Tibial artery (tissue), 4 donors: ENCODE results near the gene EXD3.

Experiments used
- DNase-seq, 2 donors: peaks; one replicate each; pipeline ENCODE4 v3.0.0-alpha.2; 2019
- H3K27ac ChIP-seq, 2 donors: fragments of 200-600 bp; sonication (generic) in 1 of 2; 1 replicate in 1 of 2; 2 replicates in 1 of 2; pipeline ENCODE4 v1.5.1; 2018 to 2019; ENCODE audit warnings: mild to moderate bottlenecking in 1 of 2
- H3K27me3 ChIP-seq, 2 donors: fragments of 200-600 bp; sonication (generic) in 1 of 2; one replicate each; pipeline versions ENCODE4 v1.5.1 to v1.6.0; 2016 to 2019
- H3K36me3 ChIP-seq, 3 donors: fragments of 200-600 bp; sonication (generic) in 2 of 3; one replicate each; pipeline ENCODE4 v1.5.1; 2016 to 2019; ENCODE audit warnings: mild to moderate bottlenecking in 2 of 3
- H3K4me1 ChIP-seq, 4 donors: fragments of 200-600 bp; sonication (generic) in 2 of 4; 1 replicate in 3 of 4; 2 replicates in 1 of 4; pipeline ENCODE4 v1.5.1; 2016 to 2019
- H3K4me3 ChIP-seq, 2 donors: fragments of 200-600 bp; sonication (generic) in 1 of 2; 1 replicate in 1 of 2; 2 replicates in 1 of 2; pipeline ENCODE4 v1.5.1; 2018 to 2019; ENCODE audit warnings: mild to moderate bottlenecking in 2 of 2
- H3K9me3 ChIP-seq, 3 donors: fragments of 200-600 bp; sonication (generic) in 1 of 3; one replicate each; pipeline ENCODE4 v1.5.1; 2016 to 2019
- intact Hi-C: fragments of 100-400 bp; cut with DNase I; formaldehyde crosslinking; loops from one replicate; pipeline ENCODE4 v1.15.0; 2023; ENCODE audit warnings: low total_unique reads
- TF ChIP-seq, protein P1 (sequence below), 2 experiments: fragments of 200-600 bp in 1 of 2; fragments of 450-650 bp in 1 of 2; IDR thresholded peaks; one replicate each; pipeline ENCODE4 v1.5.1; 2017 to 2019; ENCODE audit warnings: antibody characterized with exemption in 2 of 2, mild to moderate bottlenecking in 1 of 2, moderate library complexity in 1 of 2

The EXD3 gene

GRCh38 chr9:137266585-137267453, 156.1 kb downstream of the EXD3 start:
- intact Hi-C loops: no loop called here
- Histone ChIP-seq H3K36me3 (peaks cover 23 to 86% (median 55%) of the 10 kb centered on the region in 3 donors), H3K9me3 (no peaks in the 10 kb centered on the region), H3K27me3 (peaks cover 0 to under 1% of the 10 kb centered on the region in 2 donors), H3K4me1 (peaks cover 5 to 30% (median 24%) of the 10 kb centered on the region in 4 donors), H3K4me3 (no peak overlapping the region), H3K27ac (no peak overlapping the region)
- no peak for DNase-seq
- TF ChIP-seq, protein P1, sequence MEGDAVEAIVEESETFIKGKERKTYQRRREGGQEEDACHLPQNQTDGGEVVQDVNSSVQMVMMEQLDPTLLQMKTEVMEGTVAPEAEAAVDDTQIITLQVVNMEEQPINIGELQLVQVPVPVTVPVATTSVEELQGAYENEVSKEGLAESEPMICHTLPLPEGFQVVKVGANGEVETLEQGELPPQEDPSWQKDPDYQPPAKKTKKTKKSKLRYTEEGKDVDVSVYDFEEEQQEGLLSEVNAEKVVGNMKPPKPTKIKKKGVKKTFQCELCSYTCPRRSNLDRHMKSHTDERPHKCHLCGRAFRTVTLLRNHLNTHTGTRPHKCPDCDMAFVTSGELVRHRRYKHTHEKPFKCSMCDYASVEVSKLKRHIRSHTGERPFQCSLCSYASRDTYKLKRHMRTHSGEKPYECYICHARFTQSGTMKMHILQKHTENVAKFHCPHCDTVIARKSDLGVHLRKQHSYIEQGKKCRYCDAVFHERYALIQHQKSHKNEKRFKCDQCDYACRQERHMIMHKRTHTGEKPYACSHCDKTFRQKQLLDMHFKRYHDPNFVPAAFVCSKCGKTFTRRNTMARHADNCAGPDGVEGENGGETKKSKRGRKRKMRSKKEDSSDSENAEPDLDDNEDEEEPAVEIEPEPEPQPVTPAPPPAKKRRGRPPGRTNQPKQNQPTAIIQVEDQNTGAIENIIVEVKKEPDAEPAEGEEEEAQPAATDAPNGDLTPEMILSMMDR (IDR thresholded peaks at IDR 0.05): no peak

DNA sequence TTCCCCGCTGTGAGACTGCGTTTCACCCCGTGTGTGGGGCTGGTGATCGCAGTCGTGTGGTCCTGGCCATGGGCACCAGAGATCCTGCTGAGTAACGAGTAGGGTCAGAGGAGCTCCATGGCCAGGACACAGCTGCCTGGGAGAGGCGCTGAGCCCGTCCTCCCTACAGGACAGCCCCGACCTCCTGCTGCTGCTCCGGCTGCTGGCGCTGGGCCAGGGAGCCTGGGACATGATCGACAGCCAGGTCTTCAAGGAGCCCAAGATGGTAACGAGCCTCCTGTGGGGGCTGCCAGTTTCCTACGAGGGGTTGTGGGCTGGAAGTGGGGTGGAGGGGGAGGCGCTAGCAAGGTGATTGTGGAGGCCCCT, 156.8 kb downstream of the EXD3 start:
- intact Hi-C loops: no loop called here
- Histone ChIP-seq H3K4me3 (no peak overlapping the region), H3K27ac (no peak overlapping the region), H3K4me1 (peaks cover 5 to 30% (median 22%) of the 10 kb centered on the region in 4 donors), H3K9me3 (no peaks in the 10 kb centered on the region), H3K36me3 (peaks cover 20 to 79% (median 53%) of the 10 kb centered on the region in 3 donors), H3K27me3 (no peaks in the 10 kb centered on the region)
- DNase-seq: no peak
- TF ChIP-seq, protein P1 (IDR thresholded peaks at IDR 0.05): no peak

GRCh38 chr9:137265496-137266161, 157.3 kb downstream of the EXD3 start:
- H3K27me3 ChIP-seq: no peaks in the 10 kb centered on the region
- no peak overlapping the region for H3K4me3 ChIP-seq
- H3K27ac ChIP-seq: no peak overlapping the region
- no peak for DNase-seq
- no peaks in the 10 kb centered on the region for H3K9me3 ChIP-seq
- intact Hi-C loops: no loop called here
- peaks cover 20 to 74% (median 53%) of the 10 kb centered on the region in 3 donors for H3K36me3 ChIP-seq
- TF ChIP-seq, protein P1 (IDR thresholded peaks at IDR 0.05): no peak
- peaks cover 5 to 30% (median 20%) of the 10 kb centered on the region in 4 donors for H3K4me1 ChIP-seq

DNA sequence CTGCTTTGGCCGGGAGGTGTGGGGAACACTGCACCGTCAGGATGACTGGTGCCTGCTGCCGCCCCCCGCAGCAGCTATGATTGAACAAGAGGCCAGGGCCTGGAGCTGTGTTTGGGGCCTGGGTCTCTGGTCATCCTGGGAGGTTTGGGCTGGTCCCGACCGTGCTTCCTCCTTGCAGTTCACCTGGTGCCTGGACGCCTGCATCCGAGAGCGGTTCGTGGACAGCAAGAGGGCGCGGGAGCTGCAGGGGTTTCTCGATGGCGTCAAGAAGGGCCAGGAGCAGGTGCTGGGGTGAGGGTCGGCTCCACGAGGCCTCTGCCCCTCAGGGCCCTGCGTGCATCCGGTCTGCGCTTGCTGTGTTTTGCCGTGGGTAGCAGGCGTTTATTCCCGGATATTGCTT, 158.9 kb downstream of the EXD3 start:
- DNase-seq: no peak
- Histone ChIP-seq H3K27ac (no peak overlapping the region), H3K4me1 (peaks cover 5 to 14% (median 11%) of the 10 kb centered on the region in 4 donors), H3K4me3 (no peak overlapping the region), H3K27me3 (no peaks in the 10 kb centered on the region), H3K36me3 (peaks cover 24 to 63% (median 55%) of the 10 kb centered on the region in 3 donors), H3K9me3 (no peaks in the 10 kb centered on the region)
- intact Hi-C loops: no loop called here
- TF ChIP-seq, protein P1 (IDR thresholded peaks at IDR 0.05): no peak

- DNase-seq: no peak
- H3K9me3 ChIP-seq: no peaks in the 10 kb centered on the region
- H3K36me3 ChIP-seq: peaks cover 30 to 65% (median 58%) of the 10 kb centered on the region in 3 donors
- H3K27ac ChIP-seq: no peak overlapping the region
- H3K4me1 ChIP-seq: peaks cover 0 to 9% (median 5%) of the 10 kb centered on the region in 4 donors
- TF ChIP-seq, protein P1 (IDR thresholded peaks at IDR 0.05): no peak
- H3K27me3 ChIP-seq: no peaks in the 10 kb centered on the region
- intact Hi-C loops: no loop called here
- no peak overlapping the region for H3K4me3 ChIP-seq
Measured at GRCh38 chr9:137263506-137263905, 159.5 kb downstream of the EXD3 start.
